Neutrophil (primary cell): ENCODE measurements around the gene DCBLD1.

Source experiments
- H3K27ac ChIP-seq: fragments of 200-600 bp; sonication (generic); 2 replicates; pipeline ENCODE4 v1.5.1; 2016; ENCODE audit warnings: mild to moderate bottlenecking, moderate library complexity
- H3K27me3 ChIP-seq: fragments of 200-600 bp; sonication (generic); 2 replicates; pipeline ENCODE4 v1.6.0; 2016; ENCODE audit warnings: mild to moderate bottlenecking
- H3K36me3 ChIP-seq: fragments of 200-600 bp; sonication (generic); 2 replicates; pipeline ENCODE4 v1.5.1; 2017
- H3K4me1 ChIP-seq, 2 experiments: fragments of 200-600 bp in 1 of 2; sonication (generic) in 1 of 2; 1 replicate in 1 of 2; 2 replicates in 1 of 2; pipeline versions ENCODE4 v1.5.1 to v1.6.1; 2013 to 2016; ENCODE audit warnings: low read depth in 1 of 2, low read length in 1 of 2, mild to moderate bottlenecking in 1 of 2, moderate library complexity in 1 of 2; ENCODE audit not compliant: control insufficient read depth in 1 of 2, insufficient read depth in 1 of 2
- H3K4me3 ChIP-seq, 2 experiments: fragments of 200-600 bp in 1 of 2; sonication (generic) in 1 of 2; 1 replicate in 1 of 2; 2 replicates in 1 of 2; pipeline ENCODE4 v1.5.1; 2013 to 2016; ENCODE audit warnings: low read depth in 1 of 2, low read length in 1 of 2, mild to moderate bottlenecking in 1 of 2, moderate library complexity in 1 of 2
- H3K9me3 ChIP-seq: fragments of 200-600 bp; sonication (generic); 2 replicates; pipeline ENCODE4 v1.5.1; 2016
- CTCF ChIP-seq: fragments of 200-600 bp; sonication (generic); IDR thresholded peaks from 2 replicates; pipeline ENCODE4 v1.5.1; 2016; ENCODE audit warnings: antibody characterized with exemption

The DCBLD1 gene

GRCh38 chr6:117489003-117489402 lies 6.5 kb downstream of the DCBLD1 start:
- H3K27ac ChIP-seq, result no peak overlapping the region
- no peak overlapping the region for H3K4me3 ChIP-seq
- H3K36me3 ChIP-seq, result no peaks in the 10 kb centered on the region
- H3K4me1 ChIP-seq, result no peaks in the 10 kb centered on the region
- no peaks in the 10 kb centered on the region for H3K9me3 ChIP-seq
- H3K27me3 ChIP-seq, result peaks cover 42% of the 10 kb centered on the region
- no peak for TF ChIP-seq CTCF

- TF ChIP-seq CTCF, result no peak
- Histone ChIP-seq H3K4me1 (peaks cover 0 to 4% of the 10 kb centered on the region in 2 experiments), H3K4me3 (no peak overlapping the region), H3K9me3 (no peaks in the 10 kb centered on the region), H3K27me3 (peaks cover 13% of the 10 kb centered on the region), H3K36me3 (no peaks in the 10 kb centered on the region), H3K27ac (no peak overlapping the region)
Observed at GRCh38 chr6:117491916-117492315, 9.4 kb downstream of the DCBLD1 start.

- Histone ChIP-seq H3K9me3 (no peaks in the 10 kb centered on the region), H3K27ac (no peak overlapping the region), H3K4me3 (no peak overlapping the region), H3K27me3 (peaks cover 1% of the 10 kb centered on the region), H3K36me3 (no peaks in the 10 kb centered on the region), H3K4me1 (peaks cover 0 to 4% of the 10 kb centered on the region in 2 experiments)
- TF ChIP-seq CTCF, result no peak
Observed at GRCh38 chr6:117493470-117493869, 11.0 kb downstream of the DCBLD1 start.

- H3K27ac ChIP-seq, result no peak overlapping the region
- H3K36me3 ChIP-seq, result no peaks in the 10 kb centered on the region
- H3K4me1 ChIP-seq, result peaks cover 0 to 4% of the 10 kb centered on the region in 2 experiments
- no peak for TF ChIP-seq CTCF
- H3K4me3 ChIP-seq, result no peak overlapping the region
- H3K27me3 ChIP-seq, result no peaks in the 10 kb centered on the region
- H3K9me3 ChIP-seq, result no peaks in the 10 kb centered on the region
Observed at GRCh38 chr6:117494283-117494682, 11.8 kb downstream of the DCBLD1 start.

GRCh38 chr6:117494694-117495318 lies 12.3 kb downstream of the DCBLD1 start:
- H3K4me3 ChIP-seq, result no peak overlapping the region
- H3K9me3 ChIP-seq, result no peaks in the 10 kb centered on the region
- H3K36me3 ChIP-seq, result no peaks in the 10 kb centered on the region
- H3K27ac ChIP-seq, result no peak overlapping the region
- H3K4me1 ChIP-seq, result peaks cover 0 to 4% of the 10 kb centered on the region in 2 experiments
- no peaks in the 10 kb centered on the region for H3K27me3 ChIP-seq
- TF ChIP-seq CTCF, result no peak

- H3K27me3 ChIP-seq, result no peaks in the 10 kb centered on the region
- no peaks in the 10 kb centered on the region for H3K36me3 ChIP-seq
- H3K9me3 ChIP-seq, result no peaks in the 10 kb centered on the region
- TF ChIP-seq CTCF, result no peak
- peaks cover 0 to 4% of the 10 kb centered on the region in 2 experiments for H3K4me1 ChIP-seq
- no peak overlapping the region for H3K4me3 ChIP-seq
- no peak overlapping the region for H3K27ac ChIP-seq
Observed at GRCh38 chr6:117495425-117495824, 13.0 kb downstream of the DCBLD1 start.
